Measurements from ENCODE around the gene NRAS. TPM values are rescaled to one million over a fixed set of nuclear protein-coding genes. Genes with fewer than 3 reads are reported as not detected.
"Not testable (repeated sequence)": the region's sequence is repeated elsewhere in the genome, so short reads cannot be mapped to it uniquely, and the experiment has no call there.

NRAS gene
- total RNA-seq, 1 experiment from 2014 or later = 72.9 TPM

GRCh38 chr1:114755006-114755931 is 38.7 kb upstream of the NRAS start:
- no peaks in the 10 kb centered on the region; a peak in 2 of 5 replicates for H3K9me3 Mint-ChIP-seq
- peaks cover 52 to 54% of the 10 kb centered on the region in 2 experiments for H3K4me1 Mint-ChIP-seq
- Histone ChIP-seq H2BK120ac (ENCODE audit: low read depth, low read length, poor library complexity, severe bottlenecking) (no peak overlapping the region), H3K27ac (ENCODE audit: insufficient read length, low read depth, low read length) (no peak overlapping the region), H2BK12ac (ENCODE audit: insufficient read length, low read depth, low read length) (no peak overlapping the region), H2AFZ (ENCODE audit: low read length) (no peak overlapping the region), H2BK15ac (ENCODE audit: low read depth, low read length) (no peak overlapping the region), H3K27me3 (ENCODE audit: insufficient read depth, low read length) (no peaks in the 10 kb centered on the region), H3K56ac (ENCODE audit: insufficient read length, low read depth, low read length) (no peak overlapping the region), H3T11ph (ENCODE audit: low read length) (no peak overlapping the region), H3K23me2 (ENCODE audit: insufficient read length, low read depth, low read length, poor library complexity, severe bottlenecking) (peaks cover 3% of the 10 kb centered on the region), H3K9me3 (ENCODE audit: control insufficient read depth, low read depth, low read length) (no peaks in the 10 kb centered on the region), H4K8ac (replicated peaks; ENCODE audit: insufficient read length, low read depth, low read length) (no peak overlapping the region), H3K4me1 (ENCODE audit: insufficient read depth, low read length) (peaks cover 9% of the 10 kb centered on the region; the same call in 1 of the 2 replicates), H3K4me2 (ENCODE audit: insufficient read depth, insufficient read length, low read length) (peak overlapping the region; percentile 77), H2BK20ac (ENCODE audit: low read depth, low read length, poor library complexity, severe bottlenecking) (no peak overlapping the region), H4K20me1 (ENCODE audit: control insufficient read depth, insufficient read depth, insufficient read length) (peaks cover 3% of the 10 kb centered on the region), H3K18ac (ENCODE audit: insufficient read length, low read depth, low read length) (no peak overlapping the region), H3K79me2 (ENCODE audit: insufficient read depth, low read length) (peaks cover 60% of the 10 kb centered on the region), H3K9ac (ENCODE audit: extremely low read depth, insufficient read length, low read length) (no peak overlapping the region), H3K79me1 (ENCODE audit: insufficient read depth, low read depth, low read length, poor library complexity, severe bottlenecking) (peaks cover 5% of the 10 kb centered on the region), H2BK5ac (ENCODE audit: insufficient read length, low read length) (no peak overlapping the region), H3K23ac (ENCODE audit: insufficient read length, low read depth, low read length) (no peak overlapping the region), H4K5ac (ENCODE audit: insufficient read length, low read depth, low read length) (no peak overlapping the region), H4K91ac (ENCODE audit: insufficient read length, low read depth, low read length) (no peak overlapping the region), H2AK5ac (ENCODE audit: insufficient read length, low read length) (no peak overlapping the region), H3K14ac (ENCODE audit: insufficient read depth, low read length) (no peak overlapping the region), H3K4ac (ENCODE audit: low read depth, low read length) (no peak overlapping the region)
- TF ChIP-seq, protein P1, sequence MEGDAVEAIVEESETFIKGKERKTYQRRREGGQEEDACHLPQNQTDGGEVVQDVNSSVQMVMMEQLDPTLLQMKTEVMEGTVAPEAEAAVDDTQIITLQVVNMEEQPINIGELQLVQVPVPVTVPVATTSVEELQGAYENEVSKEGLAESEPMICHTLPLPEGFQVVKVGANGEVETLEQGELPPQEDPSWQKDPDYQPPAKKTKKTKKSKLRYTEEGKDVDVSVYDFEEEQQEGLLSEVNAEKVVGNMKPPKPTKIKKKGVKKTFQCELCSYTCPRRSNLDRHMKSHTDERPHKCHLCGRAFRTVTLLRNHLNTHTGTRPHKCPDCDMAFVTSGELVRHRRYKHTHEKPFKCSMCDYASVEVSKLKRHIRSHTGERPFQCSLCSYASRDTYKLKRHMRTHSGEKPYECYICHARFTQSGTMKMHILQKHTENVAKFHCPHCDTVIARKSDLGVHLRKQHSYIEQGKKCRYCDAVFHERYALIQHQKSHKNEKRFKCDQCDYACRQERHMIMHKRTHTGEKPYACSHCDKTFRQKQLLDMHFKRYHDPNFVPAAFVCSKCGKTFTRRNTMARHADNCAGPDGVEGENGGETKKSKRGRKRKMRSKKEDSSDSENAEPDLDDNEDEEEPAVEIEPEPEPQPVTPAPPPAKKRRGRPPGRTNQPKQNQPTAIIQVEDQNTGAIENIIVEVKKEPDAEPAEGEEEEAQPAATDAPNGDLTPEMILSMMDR (conservative IDR thresholded peaks at IDR 0.05) = no peak
- peaks cover 1% of the 10 kb centered on the region; the same call in 1 of the 2 replicates for H3K27me3 Mint-ChIP-seq (ENCODE audit: low read depth)
- H3K36me3 Mint-ChIP-seq (ENCODE audit: insufficient read depth in 1 of 3, low read depth in 3 of 3) = peaks cover 12 to 36% (median 33%) of the 10 kb centered on the region in 3 experiments
- no CpG with 5 or more reads among the region's 7 CpGs for WGBS (ENCODE audit: extremely low coverage, insufficient read length, low lambda C conversion rate)
- peak overlapping the region; percentile 37 to 68 (median 62); a peak in 4 of 7 replicates for H3K27ac Mint-ChIP-seq
- peak overlapping the region; percentile 100 for H3K4me3 Mint-ChIP-seq
- DNase-seq = no peak

DNA sequence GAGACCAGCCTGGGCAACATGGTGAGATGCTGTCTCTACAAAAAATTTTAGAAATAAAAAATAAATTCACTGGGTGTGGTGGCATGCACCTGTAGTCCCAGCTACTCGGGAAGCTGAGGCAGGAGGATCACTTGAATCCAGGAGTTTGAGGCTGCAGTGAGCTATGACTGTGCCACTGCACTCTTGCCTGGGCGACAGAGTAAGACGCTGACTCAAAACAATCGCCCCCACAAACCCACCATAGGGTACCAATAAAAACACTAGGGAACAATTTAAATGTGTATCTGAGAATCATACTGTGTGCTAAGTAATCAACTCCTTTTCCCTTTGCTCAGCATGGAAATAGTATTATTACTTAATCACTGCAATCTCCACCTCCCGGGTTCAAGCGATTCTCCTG is 37.1 kb upstream of the NRAS start:
- H3K27me3 Mint-ChIP-seq (ENCODE audit: low read depth); DNase-seq; H3K9ac ChIP-seq (ENCODE audit: extremely low read depth, insufficient read length, low read length); H2BK120ac ChIP-seq (ENCODE audit: low read depth, low read length, poor library complexity, severe bottlenecking); H3K9me3 Mint-ChIP-seq; H3K79me1 ChIP-seq (ENCODE audit: insufficient read depth, low read depth, low read length, poor library complexity, severe bottlenecking); H4K8ac ChIP-seq (replicated peaks; ENCODE audit: insufficient read length, low read depth, low read length); H3K4ac ChIP-seq (ENCODE audit: low read depth, low read length); H4K5ac ChIP-seq (ENCODE audit: insufficient read length, low read depth, low read length); H2AK5ac ChIP-seq (ENCODE audit: insufficient read length, low read length); H2BK15ac ChIP-seq (ENCODE audit: low read depth, low read length); H3K23me2 ChIP-seq (ENCODE audit: insufficient read length, low read depth, low read length, poor library complexity, severe bottlenecking); H3K23ac ChIP-seq (ENCODE audit: insufficient read length, low read depth, low read length); H3K56ac ChIP-seq (ENCODE audit: insufficient read length, low read depth, low read length); H3K27me3 ChIP-seq (ENCODE audit: insufficient read depth, low read length); H2BK12ac ChIP-seq (ENCODE audit: insufficient read length, low read depth, low read length); H2BK20ac ChIP-seq (ENCODE audit: low read depth, low read length, poor library complexity, severe bottlenecking); H3K27ac Mint-ChIP-seq; H3K14ac ChIP-seq (ENCODE audit: insufficient read depth, low read length); H3K4me1 ChIP-seq (ENCODE audit: insufficient read depth, low read length); H4K91ac ChIP-seq (ENCODE audit: insufficient read length, low read depth, low read length); H3T11ph ChIP-seq (ENCODE audit: low read length); H3K18ac ChIP-seq (ENCODE audit: insufficient read length, low read depth, low read length); H2BK5ac ChIP-seq (ENCODE audit: insufficient read length, low read length); H2AFZ ChIP-seq (ENCODE audit: low read length); H3K9me3 ChIP-seq (ENCODE audit: control insufficient read depth, low read depth, low read length); H3K27ac ChIP-seq (ENCODE audit: insufficient read length, low read depth, low read length); H4K20me1 ChIP-seq (ENCODE audit: control insufficient read depth, insufficient read depth, insufficient read length): not testable (repeated sequence)
- Histone ChIP-seq H3K4me2 (ENCODE audit: insufficient read depth, insufficient read length, low read length) (peak overlapping the region; percentile 30), H3K79me2 (ENCODE audit: insufficient read depth, low read length) (peaks cover 69% of the 10 kb centered on the region)
- Mint-ChIP-seq H3K4me1 (peaks cover 52 to 54% of the 10 kb centered on the region in 2 experiments), H3K36me3 (ENCODE audit: insufficient read depth in 1 of 3, low read depth in 3 of 3) (peaks cover 22 to 51% (median 49%) of the 10 kb centered on the region in 3 experiments), H3K4me3 (peak overlapping the region; percentile 8 to 67; a peak in 2 of 5 replicates)
- no CpG with 5 or more reads among the region's 6 CpGs for WGBS (ENCODE audit: extremely low coverage, insufficient read length, low lambda C conversion rate)

Data from H9 (cell line).